K562 (cell line): ENCODE measurements around the gene SLC35D2. TPM values are rescaled to one million over a fixed set of nuclear protein-coding genes. Genes with fewer than 3 reads are reported as not detected.

Experiments
- ATAC-seq: fragments of 200-7000 bp; cut with Tn5 transposase; 3 replicates; pipeline ENCODE4 v1.9.1; 2020; ENCODE audit warnings: moderate library complexity
- BruUV-seq: library from RNA; stranded (reverse); fragments of 400-500 nt; replicated peaks from 2 replicates; lab custom pipeline; 2021; lab: Mats Ljungman, UMichigan
- CTCF ChIA-PET: fragments of 300-600 bp; formaldehyde crosslinking; extraction: SDS; loops from one replicate; lab custom pipeline; 2021; ENCODE audit warnings: low intra/inter-chr PET ratio; lab: Yijun Ruan, JAX
- POLR2A ChIA-PET: fragments of 300-600, 350-650 bp; sonication (Branson Sonifier 250); formaldehyde crosslinking; extraction: SDS; loops from one replicate; lab custom pipeline; 2021; ENCODE audit warnings: antibody characterized with exemption, inconsistent platforms; lab: Yijun Ruan, JAX
- DNase-seq, 4 experiments: peaks; one replicate each; pipeline versions ENCODE4 v3.0.0 to v3.0.0-alpha.2; 2011 to 2018; ENCODE audit warnings: low spot score in 3 of 4, mixed read lengths in 3 of 4; ENCODE audit errors: extremely low read depth in 1 of 4
- FAIRE-seq: peaks from 2 replicates; lab custom pipeline; 2011; peaks lifted over from hg19 to GRCh38; lab: Jason Lieb, UNC
- H2AFZ ChIP-seq: 2 replicates; pipeline ENCODE4 v1.6.0; 2011; ENCODE audit warnings: low read depth, low read length, control low read depth, inconsistent platforms
- H3K27ac ChIP-seq: fragments of 200-600 bp; 3 replicates; pipeline ENCODE4 v1.8.0; 2011; ENCODE audit warnings: low read depth, mild to moderate bottlenecking, control low read depth, inconsistent platforms, low read length, moderate library complexity, mixed read lengths; ENCODE audit errors: extremely low read depth
- H3K27me3 ChIP-seq, 2 experiments: fragments of 300-600 bp in 1 of 2; 2 replicates in 1 of 2; 3 replicates in 1 of 2; pipeline versions ENCODE4 v1.6.0 to v1.8.0; 2011; ENCODE audit warnings: inconsistent platforms in 2 of 2, low read length in 2 of 2, mild to moderate bottlenecking in 1 of 2, mixed read lengths in 1 of 2, moderate library complexity in 1 of 2; ENCODE audit not compliant: control insufficient read depth in 2 of 2, insufficient read depth in 2 of 2
- H3K36me3 ChIP-seq: fragments of 300-600 bp; 3 replicates; pipeline ENCODE4 v1.8.0; 2011; ENCODE audit warnings: mild to moderate bottlenecking, low read length, inconsistent platforms; ENCODE audit not compliant: control insufficient read depth, insufficient read depth
- H3K4me1 ChIP-seq, 2 experiments: fragments of 200-600 bp in 1 of 2; replicated peaks in 1 of 2; 2 replicates in 1 of 2; 3 replicates in 1 of 2; pipeline versions ENCODE4 v1.5.1 to v1.8.0; 2011; ENCODE audit warnings: inconsistent platforms in 2 of 2, low read length in 2 of 2, mild to moderate bottlenecking in 1 of 2, mixed read lengths in 1 of 2, moderate library complexity in 1 of 2; ENCODE audit not compliant: control insufficient read depth in 2 of 2, insufficient read depth in 2 of 2
- H3K4me2 ChIP-seq: 2 replicates; pipeline ENCODE4 v1.6.1; 2011; ENCODE audit warnings: low read length, control low read depth, inconsistent platforms, mixed read lengths; ENCODE audit not compliant: insufficient read depth
- H3K4me3 ChIP-seq: fragments of 200-600 bp; sonication (generic), shearing (Covaris generic); 2 replicates; pipeline ENCODE4 v1.5.1; 2016; ENCODE audit warnings: control low read depth, inconsistent platforms
- H3K79me2 ChIP-seq: fragments of 200-600 bp; 3 replicates; pipeline ENCODE4 v1.8.0; 2011; ENCODE audit warnings: low read length, inconsistent platforms; ENCODE audit not compliant: control insufficient read depth, insufficient read depth
- H3K9ac ChIP-seq, 2 experiments: 2 replicates each; pipeline versions ENCODE4 v1.6.0 to v1.6.1; 2011; ENCODE audit warnings: low read depth in 2 of 2, low read length in 2 of 2, control low read depth in 1 of 2, inconsistent platforms in 1 of 2, mild to moderate bottlenecking in 1 of 2, mixed read lengths in 1 of 2; ENCODE audit not compliant: insufficient read depth in 1 of 2
- H3K9me1 ChIP-seq: one replicate; pipeline ENCODE4 v1.6.0; 2011; ENCODE audit warnings: inconsistent platforms, mild to moderate bottlenecking, low read length, moderate library complexity; ENCODE audit not compliant: control insufficient read depth, insufficient read depth
- H3K9me3 ChIP-seq: replicated peaks from 2 replicates; pipeline ENCODE4 v1.5.1; 2011; ENCODE audit warnings: low read depth, low read length, inconsistent platforms; ENCODE audit not compliant: control insufficient read depth, insufficient read depth
- H4K20me1 ChIP-seq: replicated peaks from 2 replicates; pipeline ENCODE4 v1.6.1; 2011; ENCODE audit warnings: low read length, inconsistent platforms, mixed read lengths; ENCODE audit not compliant: control insufficient read depth, insufficient read depth
- CHD2 ChIP-seq: IDR thresholded peaks from 2 replicates; pipeline ENCODE4 v1.6.1; 2011; ENCODE audit warnings: low read depth, low read length
- EWSR1 ChIP-seq: fragments of 450-650 bp; IDR thresholded peaks from 2 replicates; pipeline ENCODE4 v1.6.1; 2018; ENCODE audit warnings: borderline replicate concordance, mild to moderate bottlenecking, low read depth, moderate library complexity; ENCODE audit not compliant: partially characterized antibody
- NONO ChIP-seq, 2 experiments: fragments of 200-400 bp in 1 of 2; fragments of 450-650 bp in 1 of 2; formaldehyde crosslinking in 1 of 2; IDR thresholded peaks; 2 replicates each; pipeline ENCODE4 v1.6.1; 2017; ENCODE audit warnings: low read depth in 2 of 2, mild to moderate bottlenecking in 2 of 2, moderate library complexity in 2 of 2, low read length in 1 of 2
- WGBS: fragments of 100-300 bp; shearing (Covaris generic); methylation state at CpG from one replicate; pipeline ENCODE4 v1.1.6; 2016; ENCODE audit warnings: low coverage, mixed read lengths; ENCODE audit not compliant: insufficient coverage; ENCODE audit errors: missing lambda C conversion rate; 5-methylcytosine and 5-hydroxymethylcytosine counted together
- in situ Hi-C: fragments of 300-500 bp; cut with MboI; formaldehyde crosslinking; loops from 4 replicates; pipeline ENCODE4 v1.15.0; 2018; ENCODE audit warnings: inconsistent platforms, mixed read lengths
- intact Hi-C: fragments of 100-400 bp; cut with micrococcal nuclease; formaldehyde crosslinking; loops from 2 replicates; pipeline ENCODE4 v1.14.2; 2022
- polyA plus RNA-seq, 8 experiments: library from polyadenylated mRNA; depleted of rRNA in 4 of 8; stranded (reverse) in 5 of 8; unstranded in 3 of 8; fragments of >200 nt; fragmentation: Nextera tagmentation in 2 of 8; fragmentation: Illumina TruSeq in 1 of 8; extraction: Ambion mirVana in 2 of 8; extraction: Trizol in 1 of 8; gene quantifications; 2 replicates each; pipeline versions ENCODE4 v1.2.1 to v1.2.3, GENCODE V29; 2011 to 2014; ENCODE audit warnings: inconsistent platforms in 1 of 8, missing spikeins in 1 of 8
- total RNA-seq, 7 experiments: library from RNA; depleted of rRNA in 6 of 7; stranded (reverse); fragments of >200 nt in 6 of 7; fragmentation: Illumina TruSeq in 2 of 7; extraction: Trizol in 2 of 7; gene quantifications; 2 replicates each; pipeline versions ENCODE4 v1.2.1 to v1.2.3, GENCODE V29; 2011 to 2021; ENCODE audit warnings: low replicate concordance in 1 of 7
- TF ChIP-seq, protein P1 (sequence below): fragments of 450-650 bp; IDR thresholded peaks from 2 replicates; pipeline ENCODE4 v1.6.1; 2014; ENCODE audit warnings: low read depth, mild to moderate bottlenecking, moderate library complexity, borderline replicate concordance
- TF ChIP-seq, protein P2 (sequence below), 2 experiments: fragments of 450-650 bp in 1 of 2; sonication (generic) in 1 of 2; formaldehyde crosslinking in 1 of 2; IDR thresholded peaks; 2 replicates each; pipeline versions ENCODE4 v1.7.1 to v1.9.0; 2016 to 2022; ENCODE audit warnings: inconsistent platforms in 1 of 2, mild to moderate bottlenecking in 1 of 2, missing genetic modification reagents in 1 of 2

SLC35D2 gene
- total and polyA plus RNA-seq, 9 of the 15 experiments (the other 6 are each of a cell fraction or from before 2014, with no cell fraction given): 2.9 to 14.9 (median 11.7) TPM

DNA sequence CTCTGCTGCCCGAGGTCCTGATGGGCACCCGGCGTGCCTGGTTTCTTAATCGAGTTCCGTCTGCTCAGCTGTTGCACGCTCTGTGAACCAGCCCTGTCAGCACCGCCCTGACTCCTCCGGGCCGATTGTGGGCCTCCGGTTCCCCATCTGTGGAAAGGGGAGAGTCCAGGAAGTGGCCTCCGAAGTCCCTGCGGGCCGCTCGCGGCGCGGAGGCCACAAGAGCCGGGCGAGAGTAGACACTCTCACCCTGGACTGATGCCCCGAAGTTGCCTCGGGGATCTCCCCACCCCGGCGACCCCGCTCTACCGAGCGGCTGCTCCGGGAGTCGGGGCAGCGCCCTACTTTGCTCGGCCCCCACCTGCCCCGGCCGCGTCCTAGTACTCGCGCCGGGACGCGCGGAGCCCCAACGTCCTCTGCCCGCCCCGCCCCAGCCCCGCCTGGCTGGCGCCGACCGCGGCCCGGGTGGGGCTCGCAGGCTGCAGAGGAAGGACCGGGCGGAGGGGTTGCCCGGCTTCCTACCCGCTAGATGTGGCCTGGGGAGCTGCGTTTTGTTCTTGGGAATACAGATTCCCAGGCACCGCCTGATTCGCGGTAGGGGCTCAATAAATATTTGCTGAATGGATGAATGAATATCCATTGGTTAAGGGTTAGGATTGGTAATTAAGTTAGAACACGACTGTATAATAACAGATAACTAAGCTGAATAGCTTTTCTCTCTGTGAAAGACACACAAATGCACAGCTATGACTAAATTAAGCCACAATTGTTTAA, 35.6 kb upstream of the SLC35D2 start:
- no TSS peak for BruUV-seq
- Histone ChIP-seq H3K9me3 (no peaks in the 10 kb centered on the region), H3K27me3 (no peaks in the 10 kb centered on the region), H3K4me3 (peak overlapping the region; percentile 95), H3K9me1 (no peaks in the 10 kb centered on the region), H3K4me2 (peak overlapping the region; percentile 81), H3K4me1 (peaks cover 23 to 27% of the 10 kb centered on the region in 2 experiments; a peak in 4 of 5 replicates), H3K79me2 (peaks cover 49% of the 10 kb centered on the region), H4K20me1 (peaks cover 11% of the 10 kb centered on the region; the same call in 1 of the 2 replicates), H3K27ac (peak overlapping the region; percentile 100), H3K9ac (peak overlapping the region; percentile 78 to 97), H2AFZ (peak overlapping the region; percentile 73), H3K36me3 (peaks cover 11% of the 10 kb centered on the region; the same call in 2 of the 3 replicates)
- ChIA-PET CTCF (no interaction called here), POLR2A (interaction anchor here (0.7 to 1.0 kb wide), 3 partner anchors 10 to 90 kb away, joined by 3 read pairs; no protein-coding TSS in a partner anchor)
- peak; percentile 71 for FAIRE-seq
- peak; percentile 71 to 90 (median 82) for DNase-seq
- 0% methylated on average over 36 of the region's 58 CpGs for WGBS
- ATAC-seq: peak; percentile 84
- in situ Hi-C loops (no loop called here), intact Hi-C loops (loop anchor here (5.0 to 10.0 kb wide), 2 partner anchors 77 to 94 kb away; no protein-coding TSS in a partner anchor)
- TF ChIP-seq CHD2: no peak
- 0 out of 4 replicates have a peak, but pooled peaks have one; percentile 26 to 45 for TF ChIP-seq NONO (IDR thresholded peaks at IDR 0.05; ENCODE audit: low read depth in 2 of 2, low read length in 1 of 2)
- TF ChIP-seq, protein P1, sequence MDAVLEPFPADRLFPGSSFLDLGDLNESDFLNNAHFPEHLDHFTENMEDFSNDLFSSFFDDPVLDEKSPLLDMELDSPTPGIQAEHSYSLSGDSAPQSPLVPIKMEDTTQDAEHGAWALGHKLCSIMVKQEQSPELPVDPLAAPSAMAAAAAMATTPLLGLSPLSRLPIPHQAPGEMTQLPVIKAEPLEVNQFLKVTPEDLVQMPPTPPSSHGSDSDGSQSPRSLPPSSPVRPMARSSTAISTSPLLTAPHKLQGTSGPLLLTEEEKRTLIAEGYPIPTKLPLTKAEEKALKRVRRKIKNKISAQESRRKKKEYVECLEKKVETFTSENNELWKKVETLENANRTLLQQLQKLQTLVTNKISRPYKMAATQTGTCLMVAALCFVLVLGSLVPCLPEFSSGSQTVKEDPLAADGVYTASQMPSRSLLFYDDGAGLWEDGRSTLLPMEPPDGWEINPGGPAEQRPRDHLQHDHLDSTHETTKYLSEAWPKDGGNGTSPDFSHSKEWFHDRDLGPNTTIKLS: no peak
- no peak for TF ChIP-seq EWSR1
- TF ChIP-seq, protein P2, sequence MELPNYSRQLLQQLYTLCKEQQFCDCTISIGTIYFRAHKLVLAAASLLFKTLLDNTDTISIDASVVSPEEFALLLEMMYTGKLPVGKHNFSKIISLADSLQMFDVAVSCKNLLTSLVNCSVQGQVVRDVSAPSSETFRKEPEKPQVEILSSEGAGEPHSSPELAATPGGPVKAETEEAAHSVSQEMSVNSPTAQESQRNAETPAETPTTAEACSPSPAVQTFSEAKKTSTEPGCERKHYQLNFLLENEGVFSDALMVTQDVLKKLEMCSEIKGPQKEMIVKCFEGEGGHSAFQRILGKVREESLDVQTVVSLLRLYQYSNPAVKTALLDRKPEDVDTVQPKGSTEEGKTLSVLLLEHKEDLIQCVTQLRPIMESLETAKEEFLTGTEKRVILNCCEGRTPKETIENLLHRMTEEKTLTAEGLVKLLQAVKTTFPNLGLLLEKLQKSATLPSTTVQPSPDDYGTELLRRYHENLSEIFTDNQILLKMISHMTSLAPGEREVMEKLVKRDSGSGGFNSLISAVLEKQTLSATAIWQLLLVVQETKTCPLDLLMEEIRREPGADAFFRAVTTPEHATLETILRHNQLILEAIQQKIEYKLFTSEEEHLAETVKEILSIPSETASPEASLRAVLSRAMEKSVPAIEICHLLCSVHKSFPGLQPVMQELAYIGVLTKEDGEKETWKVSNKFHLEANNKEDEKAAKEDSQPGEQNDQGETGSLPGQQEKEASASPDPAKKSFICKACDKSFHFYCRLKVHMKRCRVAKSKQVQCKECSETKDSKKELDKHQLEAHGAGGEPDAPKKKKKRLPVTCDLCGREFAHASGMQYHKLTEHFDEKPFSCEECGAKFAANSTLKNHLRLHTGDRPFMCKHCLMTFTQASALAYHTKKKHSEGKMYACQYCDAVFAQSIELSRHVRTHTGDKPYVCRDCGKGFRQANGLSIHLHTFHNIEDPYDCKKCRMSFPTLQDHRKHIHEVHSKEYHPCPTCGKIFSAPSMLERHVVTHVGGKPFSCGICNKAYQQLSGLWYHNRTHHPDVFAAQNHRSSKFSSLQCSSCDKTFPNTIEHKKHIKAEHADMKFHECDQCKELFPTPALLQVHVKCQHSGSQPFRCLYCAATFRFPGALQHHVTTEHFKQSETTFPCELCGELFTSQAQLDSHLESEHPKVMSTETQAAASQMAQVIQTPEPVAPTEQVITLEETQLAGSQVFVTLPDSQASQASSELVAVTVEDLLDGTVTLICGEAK (IDR thresholded peaks at IDR 0.05): peak; percentile 62
- TF ChIP-seq, protein P2 (CRISPR knock-in tag; IDR thresholded peaks at IDR 0.05): no peak
